DOHH2 (cell line): Measurements from ENCODE around the gene OMP.

Experiments
- H3F3A ChIP-seq: fragments of 200-600 bp; sonication (generic), shearing (Covaris generic); 2 replicates; pipeline ENCODE4 v1.6.0; 2016; ENCODE audit warnings: antibody characterized with exemption, mild to moderate bottlenecking; ENCODE audit not compliant: control insufficient read depth, insufficient read depth
- H3K27ac ChIP-seq: fragments of 200-600 bp; sonication (generic); 2 replicates; pipeline ENCODE4 v1.5.1; 2014; ENCODE audit warnings: low read depth, mild to moderate bottlenecking, low read length, moderate library complexity
- H3K27me3 ChIP-seq: fragments of 200-600 bp; sonication (generic); 2 replicates; pipeline ENCODE4 v1.6.1; 2014; ENCODE audit warnings: mild to moderate bottlenecking, low read length, mixed read lengths; ENCODE audit not compliant: control insufficient read depth
- H3K36me3 ChIP-seq: fragments of 200-600 bp; sonication (generic); 2 replicates; pipeline ENCODE4 v1.6.1; 2014; ENCODE audit warnings: mild to moderate bottlenecking, low read length, moderate library complexity, mixed read lengths; ENCODE audit not compliant: control insufficient read depth
- H3K4me1 ChIP-seq: fragments of 200-600 bp; sonication (generic); 2 replicates; pipeline ENCODE4 v1.6.1; 2014; ENCODE audit warnings: mild to moderate bottlenecking, low read length, mixed read lengths; ENCODE audit not compliant: control insufficient read depth
- H3K4me2 ChIP-seq: fragments of 200-600 bp; sonication (generic); 2 replicates; pipeline ENCODE4 v1.6.0; 2014; ENCODE audit warnings: mild to moderate bottlenecking, low read length, moderate library complexity
- H3K4me3 ChIP-seq: fragments of 200-600 bp; sonication (generic); 2 replicates; pipeline ENCODE4 v1.5.1; 2014; ENCODE audit warnings: mild to moderate bottlenecking, low read length, mixed read lengths
- H3K79me2 ChIP-seq: fragments of 200-600 bp; sonication (generic); 2 replicates; pipeline ENCODE4 v1.6.1; 2014; ENCODE audit warnings: mild to moderate bottlenecking, low read length, mixed read lengths; ENCODE audit not compliant: control insufficient read depth
- H3K9me2 ChIP-seq: fragments of 200-600 bp; sonication (generic); replicated peaks from 2 replicates; pipeline ENCODE4 v1.6.1; 2014; ENCODE audit warnings: mild to moderate bottlenecking, low read length, mixed read lengths; ENCODE audit not compliant: control insufficient read depth
- H3K9me3 ChIP-seq: fragments of 200-600 bp; sonication (generic); 2 replicates; pipeline ENCODE4 v1.6.1; 2014; ENCODE audit warnings: antibody characterized with exemption, low read length, mixed read lengths; ENCODE audit not compliant: control insufficient read depth, insufficient read depth
- H4K20me1 ChIP-seq: fragments of 200-600 bp; sonication (generic); 2 replicates; pipeline ENCODE4 v1.6.0; 2014; ENCODE audit warnings: low read depth, mild to moderate bottlenecking, antibody characterized with exemption, low read length, moderate library complexity; ENCODE audit not compliant: control insufficient read depth, insufficient read depth
- EZH2phosphoT487 ChIP-seq: fragments of 200-600 bp; sonication (generic); IDR thresholded peaks from 2 replicates; pipeline ENCODE4 v1.6.1; 2017; ENCODE audit warnings: borderline replicate concordance, mild to moderate bottlenecking, antibody characterized with exemption, low read length, moderate library complexity, mixed read lengths
- TF ChIP-seq, protein P1 (sequence below): fragments of 200-600 bp; sonication (generic); IDR thresholded peaks from one replicate; pipeline ENCODE4 v1.5.1; 2014; ENCODE audit warnings: antibody characterized with exemption, mild to moderate bottlenecking, low read depth, low read length; ENCODE audit not compliant: poor library complexity, severe bottlenecking

The OMP gene

DNA sequence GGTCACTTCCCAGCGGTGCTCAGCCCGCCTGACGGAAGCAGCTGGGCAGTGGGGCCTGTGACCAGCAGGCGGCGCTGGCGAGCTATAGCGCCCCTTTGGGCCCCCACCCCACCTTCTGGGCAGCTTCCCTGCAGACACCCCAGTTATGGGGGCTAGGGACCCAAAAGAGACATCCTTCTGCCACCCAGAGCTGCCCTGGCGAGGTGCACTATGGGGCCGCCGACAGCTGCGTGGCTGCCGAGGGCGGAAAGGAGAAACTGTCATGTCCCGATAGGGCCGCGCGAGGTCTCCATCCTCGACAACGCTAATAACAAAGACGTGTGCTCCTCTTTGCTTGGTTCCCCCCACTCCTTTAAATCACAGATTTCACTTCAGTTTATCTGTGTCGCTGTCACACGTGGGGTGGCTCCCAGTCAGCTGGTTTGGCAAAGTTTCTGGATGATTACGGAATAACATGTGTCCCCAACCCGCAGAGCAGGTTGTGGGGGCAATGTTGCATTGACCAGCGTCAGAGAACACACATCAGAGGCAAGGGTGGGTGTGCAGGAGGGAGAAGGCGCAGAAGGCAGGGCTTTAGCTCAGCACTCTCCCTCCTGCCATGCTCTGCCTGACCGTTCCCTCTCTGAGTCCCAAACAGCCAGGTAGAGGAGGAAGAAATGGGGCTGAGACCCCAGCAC is 24.7 kb downstream of the OMP start:
- Histone ChIP-seq H4K20me1 (no peaks in the 10 kb centered on the region), H3F3A (no peaks in the 10 kb centered on the region), H3K9me3 (no peaks in the 10 kb centered on the region), H3K36me3 (no peaks in the 10 kb centered on the region), H3K4me3 (peak overlapping the region; percentile 54), H3K27ac (no peak overlapping the region), H3K4me2 (peak overlapping the region; percentile 59), H3K4me1 (peaks cover 9% of the 10 kb centered on the region), H3K79me2 (no peaks in the 10 kb centered on the region), H3K9me2 (no peaks in the 10 kb centered on the region), H3K27me3 (no peaks in the 10 kb centered on the region)
- TF ChIP-seq, protein P1, sequence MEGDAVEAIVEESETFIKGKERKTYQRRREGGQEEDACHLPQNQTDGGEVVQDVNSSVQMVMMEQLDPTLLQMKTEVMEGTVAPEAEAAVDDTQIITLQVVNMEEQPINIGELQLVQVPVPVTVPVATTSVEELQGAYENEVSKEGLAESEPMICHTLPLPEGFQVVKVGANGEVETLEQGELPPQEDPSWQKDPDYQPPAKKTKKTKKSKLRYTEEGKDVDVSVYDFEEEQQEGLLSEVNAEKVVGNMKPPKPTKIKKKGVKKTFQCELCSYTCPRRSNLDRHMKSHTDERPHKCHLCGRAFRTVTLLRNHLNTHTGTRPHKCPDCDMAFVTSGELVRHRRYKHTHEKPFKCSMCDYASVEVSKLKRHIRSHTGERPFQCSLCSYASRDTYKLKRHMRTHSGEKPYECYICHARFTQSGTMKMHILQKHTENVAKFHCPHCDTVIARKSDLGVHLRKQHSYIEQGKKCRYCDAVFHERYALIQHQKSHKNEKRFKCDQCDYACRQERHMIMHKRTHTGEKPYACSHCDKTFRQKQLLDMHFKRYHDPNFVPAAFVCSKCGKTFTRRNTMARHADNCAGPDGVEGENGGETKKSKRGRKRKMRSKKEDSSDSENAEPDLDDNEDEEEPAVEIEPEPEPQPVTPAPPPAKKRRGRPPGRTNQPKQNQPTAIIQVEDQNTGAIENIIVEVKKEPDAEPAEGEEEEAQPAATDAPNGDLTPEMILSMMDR = peak; percentile 99
- no peak for TF ChIP-seq EZH2phosphoT487

DNA sequence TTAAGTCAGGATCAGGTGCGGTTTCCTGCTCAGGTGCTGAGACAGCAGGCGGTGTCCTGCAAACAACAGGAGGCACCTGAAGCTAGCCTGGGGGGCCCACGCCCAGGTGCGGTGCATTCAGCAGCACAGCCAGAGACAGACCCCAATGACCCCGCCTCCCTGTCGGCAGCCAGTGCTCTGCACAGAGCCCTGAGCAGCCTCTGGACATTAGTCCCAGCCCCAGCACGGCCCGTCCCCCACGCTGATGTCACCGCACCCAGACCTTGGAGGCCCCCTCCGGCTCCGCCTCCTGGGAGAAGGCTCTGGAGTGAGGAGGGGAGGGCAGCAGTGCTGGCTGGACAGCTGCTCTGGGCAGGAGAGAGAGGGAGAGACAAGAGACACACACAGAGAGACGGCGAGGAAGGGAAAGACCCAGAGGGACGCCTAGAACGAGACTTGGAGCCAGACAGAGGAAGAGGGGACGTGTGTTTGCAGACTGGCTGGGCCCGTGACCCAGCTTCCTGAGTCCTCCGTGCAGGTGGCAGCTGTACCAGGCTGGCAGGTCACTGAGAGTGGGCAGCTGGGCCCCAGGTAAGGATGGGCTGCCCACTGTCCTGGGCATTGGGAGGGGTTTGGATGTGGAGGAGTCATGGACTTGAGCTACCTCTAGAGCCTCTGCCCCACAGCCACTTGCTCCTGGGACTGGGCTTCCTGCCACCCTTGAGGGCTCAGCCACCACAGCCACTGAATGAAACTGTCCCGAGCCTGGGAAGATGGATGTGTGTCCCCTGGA is 25.5 kb downstream of the OMP start, which contains the start of gene MYO7A:
MYO7A (plus strand) TSS at position 327 of the 772 bp plus-strand sequence. CDS start 2,389 bp downstream, outside the sequence.
- Histone ChIP-seq H3K4me2 (peak within 1 kb of the TSS; percentile 59), H3K36me3 (no peaks in the 10 kb centered on the region), H3K4me1 (peaks cover 9% of the 10 kb centered on the region), H4K20me1 (no peaks in the 10 kb centered on the region), H3K4me3 (peak within 1 kb of the TSS; percentile 54), H3F3A (no peaks in the 10 kb centered on the region), H3K9me3 (no peaks in the 10 kb centered on the region), H3K79me2 (no peaks in the 10 kb centered on the region), H3K27ac (no peak within 1 kb of the TSS), H3K9me2 (no peaks in the 10 kb centered on the region), H3K27me3 (no peaks in the 10 kb centered on the region)
- TF ChIP-seq EZH2phosphoT487 = no peak
- TF ChIP-seq, protein P1 = no peak

DNA sequence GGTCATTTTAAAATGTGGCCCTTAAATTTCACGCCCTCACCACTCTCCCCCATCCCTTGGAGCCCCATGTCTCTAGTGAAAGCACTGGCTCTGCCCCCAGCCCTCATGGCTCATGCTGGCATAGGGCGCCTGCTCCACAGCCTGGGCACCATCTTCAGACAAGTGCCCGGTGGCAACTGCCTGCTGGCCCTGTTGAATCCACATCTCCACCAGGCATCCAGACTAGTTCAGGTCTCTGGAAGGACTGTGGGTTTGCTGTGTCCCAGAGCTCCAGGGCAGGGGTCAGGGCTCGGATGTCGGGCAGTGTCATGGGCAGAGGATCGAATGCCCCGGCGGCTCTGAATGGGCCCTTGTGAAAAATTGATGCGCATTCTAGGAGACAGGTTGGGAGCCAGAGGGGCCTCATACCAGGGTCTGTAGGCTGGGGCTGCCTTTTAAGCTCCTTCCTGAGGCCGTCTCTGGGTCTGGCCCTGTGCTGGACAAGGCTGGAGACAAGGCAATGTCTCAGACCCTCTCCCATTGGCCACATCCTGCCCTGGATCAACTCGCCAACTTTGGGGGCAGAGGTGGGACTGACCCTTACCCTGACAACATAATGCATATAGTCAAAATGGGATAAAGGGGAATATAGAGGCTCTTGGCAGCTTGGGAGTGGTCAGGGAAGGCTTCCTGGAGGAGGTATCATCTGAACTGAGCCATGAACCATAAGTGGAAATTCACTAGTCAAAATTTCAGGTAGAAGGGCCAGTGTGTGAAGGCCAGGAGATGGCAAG is 26.6 kb downstream of the OMP start:
- no peaks in the 10 kb centered on the region for H3K36me3 ChIP-seq
- H3K79me2 ChIP-seq = no peaks in the 10 kb centered on the region
- TF ChIP-seq, protein P1 = no peak
- no peaks in the 10 kb centered on the region for H3K9me2 ChIP-seq
- H3K4me1 ChIP-seq = peaks cover 9% of the 10 kb centered on the region
- H3K9me3 ChIP-seq = no peaks in the 10 kb centered on the region
- H3F3A ChIP-seq = no peaks in the 10 kb centered on the region
- H3K27ac ChIP-seq = no peak overlapping the region
- H3K27me3 ChIP-seq = no peaks in the 10 kb centered on the region
- no peaks in the 10 kb centered on the region for H4K20me1 ChIP-seq
- H3K4me2 ChIP-seq = no peak overlapping the region
- H3K4me3 ChIP-seq = no peak overlapping the region
